HAP-1 (cell line): ENCODE results near the gene CETP.
A peak's percentile ranks its signal among the peaks of the same experiment; 100 is the strongest.
"Not testable (repeated sequence)": the region's sequence is repeated elsewhere in the genome, so short reads cannot be mapped to it uniquely, and the experiment has no call there.

Experiments
- DNase-seq, 2 experiments: peaks; one replicate each; pipeline ENCODE4 v3.0.0-alpha.2; 2016 to 2020; ENCODE audit warnings: low spot score in 2 of 2
- H3K27me3 ChIP-seq: fragments of 250-450 bp; sonication (Bioruptor Pico); 2 replicates; pipeline ENCODE4 v1.5.1; 2020; ENCODE audit warnings: low read depth, mild to moderate bottlenecking, moderate library complexity
- H3K36me3 ChIP-seq: fragments of 250-450 bp; sonication (Bioruptor Pico); replicated peaks from 2 replicates; pipeline ENCODE4 v1.5.1; 2020; ENCODE audit warnings: mild to moderate bottlenecking
- H3K4me1 ChIP-seq: fragments of 250-450 bp; sonication (Bioruptor Pico); 2 replicates; pipeline ENCODE4 v1.5.1; 2020; ENCODE audit warnings: mild to moderate bottlenecking
- H3K4me3 ChIP-seq: fragments of 250-450 bp; sonication (Bioruptor Pico); 2 replicates; pipeline ENCODE4 v1.5.1; 2020; ENCODE audit warnings: mild to moderate bottlenecking, moderate library complexity
- H3K9me3 ChIP-seq: fragments of 250-450 bp; sonication (Bioruptor Pico); 2 replicates; pipeline ENCODE4 v1.5.1; 2020; ENCODE audit warnings: mild to moderate bottlenecking, moderate library complexity
- in situ Hi-C: fragments of 300-500 bp; cut with MboI; formaldehyde crosslinking; loops from 3 replicates; pipeline ENCODE4 v1.14.3; 2020; ENCODE audit warnings: low sequenced_read_pairs, inconsistent platforms, mixed read lengths

Gene CETP

GRCh38 chr16:56973294-56973689 lies 11.5 kb downstream of the CETP start:
- in situ Hi-C loops, result no loop called here
- H3K4me3 ChIP-seq, result no peak overlapping the region
- no peaks in the 10 kb centered on the region for H3K27me3 ChIP-seq
- no peaks in the 10 kb centered on the region for H3K36me3 ChIP-seq
- no peaks in the 10 kb centered on the region for H3K9me3 ChIP-seq
- H3K4me1 ChIP-seq, result no peaks in the 10 kb centered on the region
- DNase-seq, result no peak

DNA sequence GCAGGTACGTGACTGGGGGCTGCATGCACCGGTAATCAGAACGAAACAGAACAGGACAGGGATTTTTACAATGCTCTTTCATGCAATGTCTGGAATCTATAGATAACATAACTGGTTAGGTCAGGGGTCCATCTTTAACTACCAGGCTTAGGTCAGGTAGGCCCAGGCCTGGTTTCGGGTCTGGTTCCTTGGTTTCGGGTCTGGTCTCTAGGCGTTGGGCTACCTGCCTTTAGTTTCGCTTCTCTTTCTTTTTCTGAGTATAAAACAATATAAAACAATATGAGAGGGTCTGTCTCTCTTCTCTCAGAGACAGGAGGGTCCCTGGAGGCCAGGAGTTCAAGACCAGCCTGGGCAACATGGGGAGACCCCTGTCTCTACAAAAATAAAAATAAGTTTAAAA lies 12.1 kb downstream of the CETP start:
- H3K4me1 ChIP-seq, DNase-seq, H3K27me3 ChIP-seq: not testable (repeated sequence)

DNA sequence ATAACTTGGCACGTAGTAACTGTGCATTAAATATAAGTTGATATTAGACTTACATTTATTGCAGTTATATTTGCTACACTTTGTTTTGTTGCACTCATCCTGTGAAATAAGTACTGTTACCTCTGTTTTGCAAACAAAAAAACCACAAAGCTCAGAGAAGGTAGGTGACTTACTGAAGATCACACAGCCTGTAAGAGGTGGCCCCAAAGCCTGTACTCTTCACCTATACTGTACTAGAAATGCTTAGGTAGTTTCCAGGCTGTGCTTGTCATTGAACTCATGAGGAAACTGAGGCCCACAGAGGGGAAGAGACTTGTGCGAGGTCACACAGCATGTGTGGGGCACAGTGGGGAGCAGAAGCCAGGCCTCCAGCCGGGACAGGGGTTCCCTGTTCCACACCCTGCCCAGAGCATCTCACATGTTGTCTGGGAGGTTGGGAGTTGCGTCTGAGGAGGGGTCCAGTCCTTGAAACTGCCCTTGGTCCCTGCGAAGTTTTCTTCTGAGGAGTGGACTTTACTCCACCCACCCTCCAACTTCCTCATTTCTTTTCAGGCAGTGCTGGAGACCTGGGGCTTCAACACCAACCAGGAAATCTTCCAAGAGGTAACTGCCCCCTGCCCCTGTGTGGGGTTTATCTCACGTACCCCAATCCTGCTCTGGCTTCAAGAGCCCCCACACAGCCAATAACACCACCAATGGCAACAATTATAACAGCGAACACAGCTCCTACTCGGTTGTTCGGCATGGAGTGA lies 13.0 kb downstream of the CETP start:
- Histone ChIP-seq H3K9me3 (no peaks in the 10 kb centered on the region), H3K4me1 (no peaks in the 10 kb centered on the region), H3K4me3 (no peak overlapping the region), H3K27me3 (no peaks in the 10 kb centered on the region), H3K36me3 (no peaks in the 10 kb centered on the region)
- DNase-seq, result no peak
- in situ Hi-C loops, result no loop called here

More for the DNA sequence above, 12.1 kb downstream of the CETP start:
- in situ Hi-C loops, H3K9me3 ChIP-seq, H3K36me3 ChIP-seq, H3K4me3 ChIP-seq: not testable (repeated sequence)

GRCh38 chr16:56975714-56976113 lies 14.0 kb downstream of the CETP start:
- H3K36me3 ChIP-seq, result no peaks in the 10 kb centered on the region
- no peak for DNase-seq
- no peaks in the 10 kb centered on the region for H3K4me1 ChIP-seq
- H3K27me3 ChIP-seq, result no peaks in the 10 kb centered on the region
- H3K4me3 ChIP-seq, result no peak overlapping the region
- no peaks in the 10 kb centered on the region for H3K9me3 ChIP-seq
- in situ Hi-C loops, result no loop called here

- no peaks in the 10 kb centered on the region for H3K36me3 ChIP-seq
- in situ Hi-C loops, result no loop called here
- no peaks in the 10 kb centered on the region for H3K27me3 ChIP-seq
- no peaks in the 10 kb centered on the region for H3K9me3 ChIP-seq
- H3K4me3 ChIP-seq, result no peak overlapping the region
- DNase-seq, result no peak
- H3K4me1 ChIP-seq, result peaks cover 2% of the 10 kb centered on the region; the same call in 1 of the 2 replicates
These were observed 15.5 kb downstream of the CETP start for GRCh38 chr16:56977216-56977615.

DNA sequence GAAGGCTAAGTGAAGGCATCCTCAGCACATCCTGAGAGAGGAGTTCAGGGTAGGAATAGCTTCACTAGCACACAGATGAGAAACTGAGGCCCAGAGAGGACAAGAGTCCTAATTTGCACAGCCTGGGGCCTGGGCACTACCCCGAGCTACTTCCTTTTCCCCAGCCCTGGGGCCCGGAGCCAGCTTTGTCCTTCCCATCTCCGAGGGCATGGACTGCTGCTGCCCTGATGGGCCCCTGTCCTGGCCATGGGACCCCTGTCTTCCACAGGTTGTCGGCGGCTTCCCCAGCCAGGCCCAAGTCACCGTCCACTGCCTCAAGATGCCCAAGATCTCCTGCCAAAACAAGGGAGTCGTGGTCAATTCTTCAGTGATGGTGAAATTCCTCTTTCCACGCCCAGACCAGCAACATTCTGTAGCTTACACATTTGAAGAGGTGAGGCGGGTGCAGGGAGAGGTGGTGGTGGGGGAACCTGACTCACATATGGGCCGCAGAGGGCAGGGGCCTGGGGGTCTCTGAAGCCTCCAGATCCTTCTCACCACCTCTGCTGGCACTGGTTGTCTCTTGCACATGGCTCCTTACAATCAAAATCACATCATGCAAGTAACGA lies 16.2 kb downstream of the CETP start:
- H3K27me3 ChIP-seq, result no peaks in the 10 kb centered on the region
- peaks cover 2% of the 10 kb centered on the region; the same call in 1 of the 2 replicates for H3K4me1 ChIP-seq
- in situ Hi-C loops, result no loop called here
- DNase-seq, result no peak
- H3K4me3 ChIP-seq, result no peak overlapping the region
- H3K9me3 ChIP-seq, result no peaks in the 10 kb centered on the region
- H3K36me3 ChIP-seq, result no peaks in the 10 kb centered on the region

DNA sequence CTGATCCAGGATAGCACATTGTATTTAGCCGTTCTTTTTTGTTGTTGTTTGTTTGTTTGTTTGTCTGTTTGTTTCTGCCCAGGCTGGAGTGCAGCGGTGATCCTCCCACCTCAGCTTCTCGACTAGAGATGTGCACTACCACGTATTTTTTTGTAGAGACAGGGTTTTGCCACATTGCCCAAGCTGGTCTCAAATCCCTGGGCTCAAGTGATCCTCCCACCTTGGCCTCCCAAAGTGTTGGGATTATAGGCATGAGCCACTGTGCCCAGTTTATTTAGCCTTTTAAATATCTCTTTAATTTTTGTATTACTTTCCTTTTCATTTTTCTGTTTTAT lies 18.4 kb downstream of the CETP start:
- no peaks in the 10 kb centered on the region for H3K9me3 ChIP-seq
- in situ Hi-C loops, result loop anchor here (10.0 kb wide), 1 partner anchor 65 kb away; no protein-coding TSS in a partner anchor
- no peaks in the 10 kb centered on the region for H3K27me3 ChIP-seq
- H3K36me3 ChIP-seq, result no peaks in the 10 kb centered on the region
- DNase-seq, result no peak
- peaks cover 2% of the 10 kb centered on the region; the same call in 1 of the 2 replicates for H3K4me1 ChIP-seq
- H3K4me3 ChIP-seq, result no peak overlapping the region

DNA sequence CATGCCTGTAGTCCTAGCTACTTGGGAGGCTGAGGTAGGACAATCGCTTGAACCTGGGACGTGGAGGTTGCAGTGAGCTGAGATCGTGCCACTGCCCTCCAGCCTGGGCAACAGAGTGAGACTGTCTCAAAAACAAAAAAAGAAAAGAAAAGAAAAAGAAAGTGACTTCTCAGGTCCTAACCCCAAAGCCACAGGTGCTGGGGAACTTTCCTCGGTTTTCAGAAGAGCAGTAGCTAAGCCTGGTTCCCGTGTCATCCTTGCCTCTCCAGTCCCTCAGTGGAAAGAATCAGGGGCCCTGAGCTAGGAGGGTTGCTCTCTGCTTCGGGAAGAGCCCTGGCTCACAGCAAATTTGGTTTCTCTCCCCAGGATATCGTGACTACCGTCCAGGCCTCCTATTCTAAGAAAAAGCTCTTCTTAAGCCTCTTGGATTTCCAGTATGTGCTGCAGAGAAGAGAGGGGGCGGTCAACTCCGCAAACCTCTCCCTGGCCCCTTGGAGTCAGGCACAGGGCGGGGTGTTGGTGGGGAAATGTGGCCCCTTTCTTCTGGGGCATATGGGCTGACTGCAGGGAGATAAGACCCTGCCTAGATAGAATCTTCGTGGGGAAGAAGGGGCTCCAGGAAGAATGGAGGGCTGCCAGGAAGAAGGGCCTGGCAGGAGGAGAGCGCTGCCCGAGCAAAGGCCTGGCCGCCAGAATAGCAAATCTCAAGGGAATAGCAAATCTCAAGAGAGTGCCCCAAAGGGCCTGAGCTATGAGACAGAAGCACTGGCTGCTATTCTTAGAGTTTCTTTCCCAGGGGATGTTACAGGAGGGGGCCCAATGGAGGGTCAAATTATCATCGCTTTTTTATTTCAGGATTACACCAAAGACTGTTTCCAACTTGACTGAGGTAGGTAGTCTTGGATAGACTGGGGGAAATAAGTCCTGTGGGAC lies 19.3 kb downstream of the CETP start:
- Histone ChIP-seq H3K9me3 (no peaks in the 10 kb centered on the region), H3K4me1 (peaks cover 2% of the 10 kb centered on the region; the same call in 1 of the 2 replicates), H3K27me3 (no peaks in the 10 kb centered on the region), H3K36me3 (no peaks in the 10 kb centered on the region), H3K4me3 (no peak overlapping the region)
- peak; percentile 52 to 53 for DNase-seq
- in situ Hi-C loops, result loop anchor here (10.0 kb wide), 1 partner anchor 64 kb away; no protein-coding TSS in a partner anchor

GRCh38 chr16:56981729-56982271 lies 20.1 kb downstream of the CETP start:
- DNase-seq, result no peak
- H3K4me1 ChIP-seq, result peaks cover 2% of the 10 kb centered on the region; the same call in 1 of the 2 replicates
- in situ Hi-C loops, result loop anchor here (10.0 kb wide), 1 partner anchor 63 kb away; no protein-coding TSS in a partner anchor
- H3K36me3 ChIP-seq, result no peaks in the 10 kb centered on the region
- H3K4me3 ChIP-seq, result no peak overlapping the region
- no peaks in the 10 kb centered on the region for H3K9me3 ChIP-seq
- H3K27me3 ChIP-seq, result no peaks in the 10 kb centered on the region

DNA sequence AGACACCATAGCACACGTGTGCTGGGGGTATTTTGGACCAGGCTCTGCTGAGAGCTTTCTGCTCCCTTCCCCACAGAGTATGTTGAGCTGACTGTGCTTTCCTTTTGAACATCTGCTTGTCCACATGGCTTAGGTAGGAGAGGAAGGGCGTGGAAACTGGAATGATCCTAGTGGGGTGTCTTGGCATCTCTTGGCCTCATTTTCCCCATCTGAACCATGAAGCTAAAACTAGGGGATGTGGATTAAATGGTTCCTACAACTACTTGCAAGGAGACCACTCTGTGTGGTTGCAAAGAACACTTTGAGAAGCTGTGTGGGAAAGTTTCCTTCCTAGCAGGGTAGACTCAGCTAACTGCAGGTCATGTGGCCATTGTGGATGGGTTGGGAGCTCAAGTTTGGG lies 20.9 kb downstream of the CETP start:
- Histone ChIP-seq H3K4me1 (peaks cover 2% of the 10 kb centered on the region; the same call in 1 of the 2 replicates), H3K27me3 (no peaks in the 10 kb centered on the region), H3K36me3 (no peaks in the 10 kb centered on the region), H3K4me3 (no peak overlapping the region), H3K9me3 (no peaks in the 10 kb centered on the region)
- in situ Hi-C loops, result loop anchor here (10.0 kb wide), 1 partner anchor 62 kb away; no protein-coding TSS in a partner anchor
- DNase-seq, result no peak

GRCh38 chr16:56983211-56983751 lies 21.5 kb downstream of the CETP start:
- H3K9me3 ChIP-seq, result no peaks in the 10 kb centered on the region
- no peaks in the 10 kb centered on the region for H3K27me3 ChIP-seq
- no peak overlapping the region for H3K4me3 ChIP-seq
- H3K36me3 ChIP-seq, result no peaks in the 10 kb centered on the region
- no peak for DNase-seq
- in situ Hi-C loops, result loop anchor here (10.0 kb wide), 1 partner anchor 62 kb away; no protein-coding TSS in a partner anchor
- H3K4me1 ChIP-seq, result peaks cover 2% of the 10 kb centered on the region; the same call in 1 of the 2 replicates

GRCh38 chr16:56984639-56985038 lies 22.9 kb downstream of the CETP start:
- H3K4me1 ChIP-seq, result peaks cover 5% of the 10 kb centered on the region; the same call in 1 of the 2 replicates
- DNase-seq, result no peak

More at GRCh38 chr16:56984639-56985038, 22.9 kb downstream of the CETP start:
- Histone ChIP-seq H3K4me3 (no peak overlapping the region), H3K36me3 (no peaks in the 10 kb centered on the region), H3K27me3 (no peaks in the 10 kb centered on the region), H3K9me3 (no peaks in the 10 kb centered on the region)
- in situ Hi-C loops, result loop anchor here (10.0 kb wide), 1 partner anchor 60 kb away; no protein-coding TSS in a partner anchor
